Measurements from ENCODE around the gene NHP2. TPM values are rescaled to one million over a fixed set of nuclear protein-coding genes. Genes with fewer than 3 reads are reported as not detected.
"Not testable (repeated sequence)": the region's sequence is repeated elsewhere in the genome, so short reads cannot be mapped to it uniquely, and the experiment has no call there.

The NHP2 gene
- total and polyA plus RNA-seq, 8 donors, result 65.0 to 116 (median 97.5) TPM

- no peak for DNase-seq
- no peak for TF ChIP-seq CTCF (IDR thresholded peaks at IDR 0.05)
- peaks cover 8 to 29% of the 10 kb centered on the region in 2 donors for H3K4me1 ChIP-seq
- H3K4me3 ChIP-seq, result no peak overlapping the region
- no peaks in the 10 kb centered on the region for H3K27me3 ChIP-seq
- no peak overlapping the region for H3K27ac ChIP-seq
- H3K36me3 ChIP-seq, result peaks cover 0 to 5% of the 10 kb centered on the region in 2 donors
- no peak for ATAC-seq
- no peaks in the 10 kb centered on the region for H3K9me3 ChIP-seq
- intact Hi-C loops (cut with DNase I), result no loop called here
These were observed 47.7 kb upstream of the NHP2 start for GRCh38 chr5:178201221-178201926.

- ATAC-seq (no peak), DNase-seq (no peak)
- intact Hi-C loops (cut with DNase I), result no loop called here
- Histone ChIP-seq H3K36me3 (no peaks in the 10 kb centered on the region), H3K27ac (no peak overlapping the region), H3K9me3 (no peaks in the 10 kb centered on the region), H3K4me1 (peaks cover 0 to 19% of the 10 kb centered on the region in 2 donors), H3K4me3 (no peak overlapping the region), H3K27me3 (peaks cover 0 to 7% of the 10 kb centered on the region in 2 donors)
- no peak for TF ChIP-seq CTCF (IDR thresholded peaks at IDR 0.05)
These were observed 46.1 kb upstream of the NHP2 start for GRCh38 chr5:178199581-178200434.

DNA sequence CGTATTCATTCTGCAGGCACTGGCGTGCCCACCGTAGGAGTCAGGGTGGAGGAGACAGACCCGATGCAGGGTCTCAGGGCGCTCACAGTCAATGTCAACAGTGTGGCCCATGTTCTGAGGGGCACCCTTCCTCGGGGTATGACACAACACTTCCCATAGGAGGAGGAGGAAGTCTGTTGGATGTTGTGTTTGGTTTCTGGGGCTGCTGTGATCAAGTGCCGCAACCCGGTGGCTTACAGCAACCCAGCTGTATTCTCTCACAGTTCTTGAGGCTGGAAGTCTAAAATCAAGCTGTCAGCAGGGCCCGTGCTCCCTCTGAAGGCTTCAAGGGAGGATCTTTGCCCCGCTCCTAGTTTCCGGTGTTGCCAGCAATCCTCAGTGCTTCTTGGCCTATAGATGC is 45.0 kb upstream of the NHP2 start:
- DNase-seq (no peak), ATAC-seq (no peak)
- TF ChIP-seq CTCF (IDR thresholded peaks at IDR 0.05), result no peak
- Histone ChIP-seq H3K27me3 (peaks cover 0 to 14% of the 10 kb centered on the region in 2 donors), H3K36me3 (no peaks in the 10 kb centered on the region), H3K9me3 (no peaks in the 10 kb centered on the region), H3K4me1 (peaks cover 0 to 16% of the 10 kb centered on the region in 2 donors), H3K4me3 (no peak overlapping the region), H3K27ac (no peak overlapping the region)
- intact Hi-C loops (cut with DNase I), result no loop called here

DNA sequence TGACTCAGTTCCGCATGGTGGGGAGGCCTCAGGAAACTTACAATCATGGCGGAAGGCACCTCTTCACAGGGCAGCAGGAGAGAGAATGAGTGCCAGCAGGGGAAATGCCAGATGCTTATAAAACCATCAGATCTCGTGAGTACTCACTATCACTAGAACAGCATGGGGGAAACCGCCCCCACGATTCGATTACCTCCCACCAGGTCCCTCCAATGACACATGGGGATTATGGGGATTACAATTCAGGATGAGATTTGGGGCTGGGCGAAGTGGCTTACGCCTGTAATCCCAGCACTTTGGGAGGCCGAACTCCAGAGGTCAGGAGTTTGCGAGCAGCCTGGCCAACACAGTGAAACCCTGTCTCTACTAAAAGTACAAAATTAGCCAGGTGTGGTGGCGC is 44.5 kb upstream of the NHP2 start:
- H3K4me3 ChIP-seq; DNase-seq; intact Hi-C loops (cut with DNase I); H3K9me3 ChIP-seq; ATAC-seq; H3K36me3 ChIP-seq; H3K27ac ChIP-seq: not testable (repeated sequence)
- Histone ChIP-seq H3K4me1 (peaks cover 0 to 14% of the 10 kb centered on the region in 2 donors), H3K27me3 (peaks cover 0 to 19% of the 10 kb centered on the region in 2 donors)

DNA sequence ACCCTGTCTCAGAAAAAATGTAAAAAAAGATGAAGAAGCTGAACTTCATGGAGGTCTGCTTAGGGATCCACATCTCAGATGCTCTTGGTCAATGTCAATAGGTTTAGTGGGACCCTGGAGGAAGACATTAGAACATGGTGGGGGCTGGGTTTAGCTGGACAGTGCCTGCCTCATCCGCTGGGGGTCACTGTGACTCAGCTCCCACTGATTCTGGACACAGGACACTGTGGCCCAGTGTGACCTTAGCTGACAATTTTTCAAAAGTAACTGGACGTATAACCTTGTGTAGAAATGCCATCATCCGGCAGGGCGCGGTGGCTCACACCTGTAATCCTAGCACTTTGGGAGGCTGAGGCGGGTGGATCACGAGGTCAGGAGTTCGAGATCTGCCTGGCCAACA is 43.3 kb upstream of the NHP2 start:
- Histone ChIP-seq H3K36me3 (no peaks in the 10 kb centered on the region), H3K4me3 (no peak overlapping the region), H3K27ac (no peak overlapping the region), H3K9me3 (no peaks in the 10 kb centered on the region), H3K27me3 (peaks cover 0 to 21% of the 10 kb centered on the region in 2 donors), H3K4me1 (peaks cover 0 to 8% of the 10 kb centered on the region in 2 donors)
- DNase-seq (no peak), ATAC-seq (peak; percentile 58)
- TF ChIP-seq CTCF (IDR thresholded peaks at IDR 0.05), result peak in 1 of 2 donors; percentile 29
- intact Hi-C loops (cut with DNase I), result no loop called here
